GM12878 (cell line): ENCODE results near the gene MGST3. TPM values are rescaled to one million over a fixed set of nuclear protein-coding genes. Genes with fewer than 3 reads are reported as not detected.

Source experiments
- BMI1 ChIP-seq: fragments of 450-650 bp; IDR thresholded peaks from 2 replicates; pipeline ENCODE4 v1.6.1; 2016; ENCODE audit warnings: mild to moderate bottlenecking, moderate library complexity, borderline replicate concordance
- IRF3 ChIP-seq: fragments of 450-650 bp; IDR thresholded peaks from 2 replicates; pipeline ENCODE4 v1.6.1; 2014; ENCODE audit warnings: mild to moderate bottlenecking
- PBX3 ChIP-seq: IDR thresholded peaks from 2 replicates; pipeline ENCODE4 v1.6.1; 2011; ENCODE audit warnings: mild to moderate bottlenecking, low read depth, low read length, moderate library complexity; ENCODE audit not compliant: insufficient replicate concordance
- PRDM15 ChIP-seq: fragments of 450-650 bp; formaldehyde crosslinking; IDR thresholded peaks from 2 replicates; pipeline ENCODE4 v1.4.0; 2020; ENCODE audit warnings: mild to moderate bottlenecking, moderate library complexity
- SRF ChIP-seq, 2 experiments: IDR thresholded peaks; 2 replicates each; pipeline ENCODE4 v1.6.1; 2011; ENCODE audit warnings: low read depth in 2 of 2, low read length in 2 of 2, mild to moderate bottlenecking in 1 of 2, moderate library complexity in 1 of 2
- ZNF274 ChIP-seq: IDR thresholded peaks from one replicate; pipeline ENCODE4 v1.8.0; 2011; ENCODE audit not compliant: insufficient read length, insufficient read depth
- polyA plus RNA-seq, 11 experiments: library from polyadenylated mRNA; depleted of rRNA in 4 of 11; unstranded in 6 of 11; stranded (reverse) in 5 of 11; fragments of >200 nt; fragmentation: Nextera tagmentation in 4 of 11; fragmentation: Illumina TruSeq in 1 of 11; extraction: Ambion mirVana in 4 of 11; extraction: Trizol in 1 of 11; gene quantifications; 1 replicate in 1 of 11; 2 replicates in 10 of 11; pipeline versions ENCODE4 v1.2.1 to v1.2.3, GENCODE V29; 2011 to 2016; ENCODE audit warnings: inconsistent platforms in 2 of 11, missing spikeins in 2 of 11, low read depth in 1 of 11
- total RNA-seq, 4 experiments: library from RNA; depleted of rRNA in 3 of 4; stranded (reverse); fragments of >200 nt in 3 of 4; fragmentation: Illumina TruSeq in 1 of 4; extraction: Trizol in 1 of 4; gene quantifications; 2 replicates each; pipeline versions ENCODE4 v1.2.1 to v1.2.3, GENCODE V29; 2013 to 2021

The MGST3 gene
- total and polyA plus RNA-seq, 10 of the 15 experiments (the other 5 are each of a cell fraction or from before 2014, with no cell fraction given): 37.3 to 145 (median 68.8) TPM

GRCh38 chr1:165629151-165629550, 1.9 kb upstream of the MGST3 start (continued):
- TF ChIP-seq PRDM15 (CRISPR knock-in tag) (no peak), SRF (IDR thresholded peaks at IDR 0.05; ENCODE audit: low read depth in 2 of 2, low read length in 2 of 2) (no peak), ZNF274 (no peak), IRF3 (no peak), BMI1 (no peak), PBX3 (no peak)
- TF ChIP-seq, all 136 proteins: peak for 0
